HG03565 (cell line): Measurements from ENCODE around the gene KIAA0586.

Experiments
- ATAC-seq: cut with Tn5 transposase; IDR thresholded peaks from one replicate; pipeline ENCODE4 v1.9.1; 2021; ENCODE audit warnings: mild to moderate bottlenecking, moderate library complexity; ENCODE audit not compliant: unreplicated experiment

The KIAA0586 gene

DNA sequence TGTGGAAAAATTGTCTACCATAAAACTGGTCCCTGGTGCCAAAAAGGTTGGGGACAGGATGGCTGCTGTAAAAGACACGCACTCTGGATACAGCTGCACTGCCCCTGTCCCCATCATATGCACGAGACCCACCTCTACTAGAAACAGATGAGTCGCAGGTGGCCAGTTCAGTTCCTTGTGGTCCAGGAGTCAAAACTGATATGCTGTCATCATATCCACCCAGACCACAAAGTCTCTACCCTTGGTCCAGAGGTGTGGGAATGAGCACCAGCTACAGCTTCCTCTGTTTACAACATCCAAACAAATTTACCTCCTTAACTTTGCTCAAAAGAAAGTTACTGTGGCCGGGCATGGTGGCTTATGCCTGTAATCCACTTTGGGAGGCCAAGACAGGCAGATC lies 166.5 kb downstream of the KIAA0586 start:
- ATAC-seq = no peak

DNA sequence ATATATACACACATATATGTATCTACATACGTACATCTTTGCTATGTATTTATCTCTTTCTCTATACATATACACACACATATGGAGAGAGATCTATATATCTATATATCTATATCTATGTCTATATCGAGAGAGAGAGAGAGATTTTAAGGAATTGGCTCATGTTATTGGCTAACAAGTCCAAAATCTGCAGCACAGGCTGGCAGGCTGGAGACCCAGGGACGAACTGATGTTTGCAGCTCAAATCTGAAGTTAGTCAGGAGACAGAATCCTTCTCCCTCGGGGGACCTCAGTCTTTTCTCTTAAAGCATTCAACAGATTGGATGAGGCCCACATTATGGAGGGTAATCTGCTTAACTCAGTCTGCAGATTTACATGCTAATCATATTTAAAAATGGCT lies 169.5 kb downstream of the KIAA0586 start:
- no peak for ATAC-seq

DNA sequence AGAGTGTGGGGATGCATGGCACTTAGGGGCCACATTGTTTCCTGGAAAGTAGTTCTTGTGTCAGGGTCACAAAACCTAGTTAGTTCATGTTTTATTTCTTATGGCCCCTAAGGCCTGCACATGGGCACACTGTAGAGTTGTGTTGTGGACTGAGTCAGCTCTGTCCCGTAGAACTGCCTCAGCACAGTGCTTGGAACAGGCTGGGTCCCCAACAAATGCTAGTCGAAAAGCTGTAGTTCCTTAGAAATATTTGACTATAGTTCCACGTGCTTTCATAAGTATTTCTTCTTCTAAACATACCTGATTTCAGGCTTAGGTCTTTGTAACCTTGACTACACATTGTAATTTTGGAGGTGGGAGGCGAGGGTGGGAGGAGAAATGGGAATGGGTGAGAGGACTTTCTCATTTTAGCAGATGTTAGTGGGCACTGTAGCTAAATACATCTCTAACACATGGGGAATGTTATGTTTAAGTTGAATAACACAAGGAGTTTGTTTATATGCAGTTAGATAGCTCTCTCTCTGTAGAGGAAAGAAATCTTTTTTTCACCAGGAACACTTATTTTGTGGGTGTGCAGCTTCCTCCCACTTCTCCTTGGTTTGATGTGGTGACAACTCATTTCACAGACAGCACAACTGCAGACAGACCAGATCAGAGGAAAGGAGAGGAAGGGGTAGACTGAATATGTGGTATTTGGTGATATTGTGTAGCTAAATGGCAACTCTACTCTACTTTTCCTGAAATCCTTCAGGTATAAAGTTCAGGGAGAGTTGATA lies 170.7 kb downstream of the KIAA0586 start:
- ATAC-seq = no peak

DNA sequence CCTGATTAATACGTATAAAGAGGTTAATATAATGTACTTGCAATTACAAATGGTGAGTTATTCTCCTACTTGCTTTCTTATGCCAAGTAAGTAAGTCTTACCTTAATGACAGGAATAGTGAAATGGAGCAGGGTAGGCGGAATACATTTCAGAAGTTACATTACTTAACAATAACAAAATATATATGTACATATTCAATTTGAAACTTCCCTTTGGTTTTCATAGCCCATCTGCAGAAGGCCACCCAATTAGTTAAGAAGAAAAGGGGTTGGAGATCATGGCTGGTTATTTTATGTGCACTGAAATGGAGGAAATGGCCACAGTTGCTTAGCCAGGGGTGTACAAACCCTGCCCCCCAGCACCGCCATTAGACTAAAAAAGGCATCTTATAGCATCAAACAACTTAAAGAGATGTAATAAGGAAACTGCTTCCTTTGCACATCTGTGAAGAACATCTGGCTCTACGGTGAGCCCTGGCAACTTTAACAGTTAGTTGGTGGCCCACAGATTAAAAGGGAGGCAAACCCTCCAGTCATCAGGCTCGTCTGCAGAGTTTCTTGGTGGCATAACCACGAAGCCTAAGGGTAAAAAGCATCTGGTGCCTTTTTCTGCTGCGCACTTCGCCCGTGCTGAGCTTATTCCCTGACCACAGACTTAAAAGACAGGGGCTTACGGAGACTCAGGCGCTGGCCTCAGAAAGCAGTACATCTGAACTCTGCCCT lies 171.4 kb downstream of the KIAA0586 start:
- ATAC-seq = no peak

DNA sequence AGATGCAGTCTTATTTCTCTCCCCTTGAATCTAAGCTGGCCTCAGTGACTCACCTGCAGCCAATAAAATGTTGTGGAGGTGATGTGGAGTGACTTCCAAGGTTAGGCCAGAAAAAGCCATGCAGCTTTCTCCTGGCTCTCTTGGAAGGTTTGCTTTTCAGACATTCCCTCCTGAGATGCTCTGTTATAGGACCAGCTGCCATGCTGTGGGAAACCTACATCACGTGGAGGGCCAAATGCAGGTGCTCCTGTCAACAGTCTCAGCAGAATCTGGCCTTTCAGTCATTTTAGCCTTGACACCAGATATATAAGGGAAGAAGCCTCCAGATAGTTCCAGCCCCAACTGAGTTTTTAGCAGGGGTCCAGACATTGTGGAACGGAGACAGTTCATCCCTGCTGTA lies 172.2 kb downstream of the KIAA0586 start:
- no peak for ATAC-seq
